K562 (cell line): ENCODE results near the gene DNAJB1. TPM values are rescaled to one million over a fixed set of nuclear protein-coding genes. Genes with fewer than 3 reads are reported as not detected.
A peak's percentile ranks its signal among the peaks of the same experiment; 100 is the strongest.

Source experiments
- DNMT1 ChIP-seq: fragments of 450-650 bp; IDR thresholded peaks from 2 replicates; pipeline ENCODE4 v1.6.1; 2016; ENCODE audit warnings: antibody characterized with exemption, mild to moderate bottlenecking
- FIP1L1 ChIP-seq: fragments of 200-400 bp; formaldehyde crosslinking; IDR thresholded peaks from 2 replicates; pipeline ENCODE4 v1.6.1; 2018; ENCODE audit warnings: mild to moderate bottlenecking, low read depth, low read length; ENCODE audit not compliant: poor library complexity, severe bottlenecking
- FOXP1 ChIP-seq: sonication (generic); formaldehyde crosslinking; IDR thresholded peaks from 2 replicates; pipeline ENCODE4 v1.8.0; 2022; ENCODE audit warnings: mild to moderate bottlenecking, missing genetic modification reagents
- HNRNPLL ChIP-seq: fragments of 200-400 bp; formaldehyde crosslinking; IDR thresholded peaks from 2 replicates; pipeline ENCODE4 v1.6.1; 2017; ENCODE audit warnings: low read length, low read depth, mild to moderate bottlenecking; ENCODE audit not compliant: poor library complexity, severe bottlenecking
- HOMEZ ChIP-seq: fragments of 250-450 bp; sonication (Bioruptor Pico); IDR thresholded peaks from 2 replicates; pipeline ENCODE4 v1.4.0; 2020; ENCODE audit warnings: mild to moderate bottlenecking, moderate library complexity
- JUND ChIP-seq, 2 experiments: IDR thresholded peaks; 2 replicates in 1 of 2; 3 replicates in 1 of 2; pipeline ENCODE4 v1.6.1; 2011; ENCODE audit warnings: borderline replicate concordance in 2 of 2, low read depth in 2 of 2, low read length in 2 of 2, improper control_type of control experiment in 1 of 2, missing biosample characterization in 1 of 2, missing genetic modification characterization in 1 of 2, missing genetic modification reagents in 1 of 2
- MIER1 ChIP-seq: fragments of 450-650 bp; IDR thresholded peaks from 2 replicates; pipeline ENCODE4 v1.6.1; 2016; ENCODE audit warnings: antibody characterized with exemption, mild to moderate bottlenecking, low read depth
- MXD1 ChIP-seq: fragments of 250-450 bp; sonication (Bioruptor Pico); IDR thresholded peaks from 2 replicates; pipeline ENCODE4 v1.8.0; 2021; ENCODE audit warnings: borderline replicate concordance, mild to moderate bottlenecking, moderate library complexity; ENCODE audit not compliant: poor library complexity, severe bottlenecking
- MYBL2 ChIP-seq, 2 experiments: fragments of 450-650 bp in 1 of 2; sonication (generic) in 1 of 2; formaldehyde crosslinking in 1 of 2; IDR thresholded peaks; 2 replicates each; pipeline versions ENCODE4 v1.6.1 to v1.8.1; 2017 to 2022; ENCODE audit warnings: borderline replicate concordance in 1 of 2, inconsistent platforms in 1 of 2, low read depth in 1 of 2, mild to moderate bottlenecking in 1 of 2, missing genetic modification reagents in 1 of 2, moderate library complexity in 1 of 2
- MYNN ChIP-seq, 2 experiments: sonication (generic); formaldehyde crosslinking in 1 of 2; IDR thresholded peaks; 2 replicates each; pipeline versions ENCODE4 v1.5.0 to v1.6.1; 2016 to 2020; ENCODE audit warnings: antibody characterized with exemption in 1 of 2, missing genetic modification reagents in 1 of 2
- PCBP1 ChIP-seq: fragments of 200-400 bp; formaldehyde crosslinking; IDR thresholded peaks from 2 replicates; pipeline ENCODE4 v1.6.1; 2018; ENCODE audit warnings: mild to moderate bottlenecking, low read depth, low read length; ENCODE audit not compliant: poor library complexity, severe bottlenecking
- PKNOX1 ChIP-seq: fragments of 450-650 bp; IDR thresholded peaks from 2 replicates; pipeline ENCODE4 v1.6.1; 2016
- PRMT5 ChIP-seq: sonication (generic); formaldehyde crosslinking; IDR thresholded peaks from 2 replicates; pipeline ENCODE4 v1.5.0; 2020; ENCODE audit warnings: missing genetic modification reagents
- RAD21 ChIP-seq, 2 experiments: fragments of 250-450 bp in 1 of 2; fragments of 450-650 bp in 1 of 2; sonication (Bioruptor Pico) in 1 of 2; formaldehyde crosslinking in 1 of 2; IDR thresholded peaks in 1 of 2; conservative IDR thresholded peaks in 1 of 2; 2 replicates each; pipeline versions ENCODE4 v1.4.0 to v1.8.0; 2020 to 2022; ENCODE audit warnings: mild to moderate bottlenecking in 2 of 2, moderate library complexity in 1 of 2
- SMC3 ChIP-seq: conservative IDR thresholded peaks from 2 replicates; pipeline ENCODE4 v1.6.1; 2011; ENCODE audit warnings: low read depth, low read length, improper control_type of control experiment; ENCODE audit not compliant: insufficient read depth
- SREBF1 ChIP-seq: fragments of 150-350 bp; IDR thresholded peaks from 2 replicates; pipeline ENCODE4 v1.6.1; 2014; ENCODE audit warnings: antibody characterized with exemption, low read depth, low read length, borderline replicate concordance
- SRSF3 ChIP-seq: fragments of 200-400 bp; formaldehyde crosslinking; IDR thresholded peaks from 2 replicates; pipeline ENCODE4 v1.6.1; 2016; ENCODE audit warnings: mild to moderate bottlenecking, low read length, moderate library complexity; ENCODE audit not compliant: insufficient read depth
- SRSF9 ChIP-seq: fragments of 200-400 bp; formaldehyde crosslinking; IDR thresholded peaks from 2 replicates; pipeline ENCODE4 v1.6.1; 2017; ENCODE audit warnings: low read depth, low read length, borderline replicate concordance
- TAF1 ChIP-seq: IDR thresholded peaks from 2 replicates; pipeline ENCODE4 v1.6.1; 2011; ENCODE audit warnings: mild to moderate bottlenecking, low read length, moderate library complexity; ENCODE audit not compliant: insufficient read depth, control insufficient read depth, severe bottlenecking; ENCODE audit errors: extremely low read depth
- TBL1XR1 ChIP-seq, 2 experiments: IDR thresholded peaks; 2 replicates each; pipeline ENCODE4 v1.6.1; 2012; ENCODE audit warnings: improper control_type of control experiment in 2 of 2, low read length in 2 of 2, mild to moderate bottlenecking in 1 of 2
- TRIM24 ChIP-seq, 2 experiments: fragments of 450-650 bp; IDR thresholded peaks; 2 replicates each; pipeline ENCODE4 v1.6.1; 2016
- ZBED1 ChIP-seq: IDR thresholded peaks from 2 replicates; pipeline ENCODE4 v1.6.1; 2014
- ZC3H4 ChIP-seq: sonication (generic); formaldehyde crosslinking; IDR thresholded peaks from 2 replicates; pipeline ENCODE4 v1.9.0; 2021; ENCODE audit warnings: missing genetic modification reagents, borderline replicate concordance
- ZNF197 ChIP-seq: fragments of 200-800 bp; sonication (Bioruptor generic); IDR thresholded peaks from 2 replicates; pipeline ENCODE4 v1.6.1; 2016; ENCODE audit warnings: low read depth, missing genetic modification characterization, missing compliant biosample characterization
- ZNF41 ChIP-seq: fragments of 250-450 bp; sonication (Bioruptor Pico); conservative IDR thresholded peaks from 2 replicates; pipeline ENCODE4 v1.4.0; 2020; ENCODE audit warnings: mild to moderate bottlenecking
- ZNF764 ChIP-seq: fragments of 250-450 bp; sonication (Bioruptor Pico); IDR thresholded peaks from 2 replicates; pipeline ENCODE4 v1.4.0; 2020; ENCODE audit warnings: low read depth, mild to moderate bottlenecking, moderate library complexity
- polyA plus RNA-seq, 8 experiments: library from polyadenylated mRNA; depleted of rRNA in 4 of 8; stranded (reverse) in 5 of 8; unstranded in 3 of 8; fragments of >200 nt; fragmentation: Nextera tagmentation in 2 of 8; fragmentation: Illumina TruSeq in 1 of 8; extraction: Ambion mirVana in 2 of 8; extraction: Trizol in 1 of 8; gene quantifications; 2 replicates each; pipeline versions ENCODE4 v1.2.1 to v1.2.3, GENCODE V29; 2011 to 2014; ENCODE audit warnings: inconsistent platforms in 1 of 8, missing spikeins in 1 of 8
- total RNA-seq, 7 experiments: library from RNA; depleted of rRNA in 6 of 7; stranded (reverse); fragments of >200 nt in 6 of 7; fragmentation: Illumina TruSeq in 2 of 7; extraction: Trizol in 2 of 7; gene quantifications; 2 replicates each; pipeline versions ENCODE4 v1.2.1 to v1.2.3, GENCODE V29; 2011 to 2021; ENCODE audit warnings: low replicate concordance in 1 of 7

DNAJB1 gene
- total and polyA plus RNA-seq, 9 of the 15 experiments (the other 6 are each of a cell fraction or from before 2014, with no cell fraction given) = 13.2 to 113 (median 62.1) TPM

GRCh38 chr19:14530005-14530348 lies 11.8 kb upstream of the DNAJB1 start (continued):
- TF ChIP-seq ZBED1 (no peak), SRSF3 (no peak), ZNF764 (CRISPR knock-in tag) (no peak), HOMEZ (CRISPR knock-in tag) (no peak), FIP1L1 (no peak), RAD21 (CRISPR knock-in tag; conservative IDR thresholded peaks at IDR 0.05 in 1 of 2, IDR thresholded peaks at IDR 0.05 in 1 of 2) (no peak), MXD1 (CRISPR knock-in tag) (no peak), ZNF41 (0 out of 2 replicates have a peak, but pooled peaks have one; percentile 10), ZC3H4 (peak; percentile 77; the same call in 1 of the 2 replicates), PRMT5 (CRISPR knock-in tag) (no peak), MIER1 (no peak), SREBF1 (no peak), JUND (IDR thresholded peaks at IDR 0.05; ENCODE audit: borderline replicate concordance, low read depth, low read length) (no peak), JUND (tag; IDR thresholded peaks at IDR 0.05; ENCODE audit: borderline replicate concordance, low read depth, low read length) (no peak), MYBL2 (IDR thresholded peaks at IDR 0.05; ENCODE audit: low read depth) (no peak), MYBL2 (CRISPR knock-in tag; IDR thresholded peaks at IDR 0.05; ENCODE audit: borderline replicate concordance) (no peak), HNRNPLL (peak; percentile 99), ZNF197 (CRISPR knock-in tag) (no peak), TAF1 (no peak), PKNOX1 (0 out of 2 replicates have a peak, but pooled peaks have one; percentile 27), PCBP1 (no peak), TRIM24 (IDR thresholded peaks at IDR 0.05) (no peak), TBL1XR1 (IDR thresholded peaks at IDR 0.05; ENCODE audit: low read length in 2 of 2) (no peak), MYNN (IDR thresholded peaks at IDR 0.05) (no peak), MYNN (CRISPR knock-in tag; IDR thresholded peaks at IDR 0.05) (no peak), SRSF9 (no peak), FOXP1 (CRISPR knock-in tag) (no peak), SMC3 (no peak), DNMT1 (no peak)
